ENCODE measurements around the gene ZNF92. TPM values are rescaled to one million over a fixed set of nuclear protein-coding genes. Genes with fewer than 3 reads are reported as not detected.
"Not testable (repeated sequence)": the region's sequence is repeated elsewhere in the genome, so short reads cannot be mapped to it uniquely, and the experiment has no call there.

The ZNF92 gene
- total RNA-seq, 1 donor from 2014 or later = 17.0 TPM

GRCh38 chr7:65387891-65388290, 14.2 kb downstream of the ZNF92 start:
- peaks cover 19% of the 10 kb centered on the region for H3K9me3 Mint-ChIP-seq
- intact Hi-C loops (cut with micrococcal nuclease) = no loop called here
- no peaks in the 10 kb centered on the region for H3K27me3 Mint-ChIP-seq (ENCODE audit: low read depth)
- H3K36me3 Mint-ChIP-seq (ENCODE audit: low read depth) = peaks cover 81% of the 10 kb centered on the region
- no peak overlapping the region for H3K4me3 Mint-ChIP-seq (ENCODE audit: low read depth)
- H3K4me1 Mint-ChIP-seq (ENCODE audit: low read depth) = peaks cover 3% of the 10 kb centered on the region
- no peak overlapping the region for H3K27ac Mint-ChIP-seq
- no peak for DNase-seq (ENCODE audit: low spot score)

- H3K27me3 Mint-ChIP-seq (ENCODE audit: low read depth) = no peaks in the 10 kb centered on the region
- peaks cover 34% of the 10 kb centered on the region for H3K9me3 Mint-ChIP-seq
- H3K4me1 Mint-ChIP-seq (ENCODE audit: low read depth) = no peaks in the 10 kb centered on the region
- H3K4me3 Mint-ChIP-seq (ENCODE audit: low read depth) = no peak overlapping the region
- no peak overlapping the region for H3K27ac Mint-ChIP-seq
- intact Hi-C loops (cut with micrococcal nuclease) = no loop called here
- H3K36me3 Mint-ChIP-seq (ENCODE audit: low read depth) = peaks cover 90% of the 10 kb centered on the region
- DNase-seq (ENCODE audit: low spot score) = no peak
Measured at GRCh38 chr7:65390588-65390987, 16.9 kb downstream of the ZNF92 start.

GRCh38 chr7:65397730-65398142, 24.1 kb downstream of the ZNF92 start:
- Mint-ChIP-seq H3K4me1 (ENCODE audit: low read depth) (no peaks in the 10 kb centered on the region), H3K27me3 (ENCODE audit: low read depth) (no peaks in the 10 kb centered on the region), H3K27ac (no peak overlapping the region), H3K9me3 (peaks cover 70% of the 10 kb centered on the region), H3K4me3 (ENCODE audit: low read depth) (no peak overlapping the region), H3K36me3 (ENCODE audit: low read depth) (peaks cover 81% of the 10 kb centered on the region)
- no peak for DNase-seq (ENCODE audit: low spot score)
- intact Hi-C loops (cut with micrococcal nuclease) = no loop called here

GRCh38 chr7:65398671-65399070, 25.0 kb downstream of the ZNF92 start:
- H3K4me1 Mint-ChIP-seq (ENCODE audit: low read depth); H3K27me3 Mint-ChIP-seq (ENCODE audit: low read depth); H3K27ac Mint-ChIP-seq; intact Hi-C loops (cut with micrococcal nuclease); H3K4me3 Mint-ChIP-seq (ENCODE audit: low read depth); DNase-seq (ENCODE audit: low spot score): not testable (repeated sequence)
- peaks cover 64% of the 10 kb centered on the region for H3K9me3 Mint-ChIP-seq
- peaks cover 74% of the 10 kb centered on the region for H3K36me3 Mint-ChIP-seq (ENCODE audit: low read depth)

DNA sequence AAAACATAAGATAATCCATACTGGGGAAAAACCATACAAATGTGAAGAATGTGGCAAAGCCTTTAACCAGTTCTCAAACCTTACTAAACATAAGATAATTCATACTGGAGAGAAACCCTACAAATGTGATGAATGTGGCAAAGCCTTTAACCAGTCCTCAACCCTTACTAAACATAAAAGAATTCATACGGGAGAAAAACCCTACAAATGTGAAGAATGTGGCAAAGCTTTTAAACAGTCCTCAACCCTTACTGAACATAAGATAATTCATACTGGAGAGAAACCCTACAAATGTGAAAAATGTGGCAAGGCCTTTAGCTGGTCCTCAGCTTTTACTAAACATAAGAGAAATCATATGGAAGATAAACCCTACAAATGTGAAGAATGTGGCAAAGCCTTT, 25.4 kb downstream of the ZNF92 start:
- intact Hi-C loops (cut with micrococcal nuclease); H3K27ac Mint-ChIP-seq: not testable (repeated sequence)
- peaks cover 64% of the 10 kb centered on the region for H3K9me3 Mint-ChIP-seq

GRCh38 chr7:65404020-65404419, 30.4 kb downstream of the ZNF92 start:
- no peak overlapping the region for H3K4me3 Mint-ChIP-seq (ENCODE audit: low read depth)
- no peak overlapping the region for H3K27ac Mint-ChIP-seq
- intact Hi-C loops (cut with micrococcal nuclease) = no loop called here
- peaks cover 26% of the 10 kb centered on the region for H3K36me3 Mint-ChIP-seq (ENCODE audit: low read depth)
- no peaks in the 10 kb centered on the region for H3K4me1 Mint-ChIP-seq (ENCODE audit: low read depth)
- DNase-seq (ENCODE audit: low spot score) = no peak
- H3K9me3 Mint-ChIP-seq = peaks cover 60% of the 10 kb centered on the region
- H3K27me3 Mint-ChIP-seq (ENCODE audit: low read depth) = no peaks in the 10 kb centered on the region

More for the DNA sequence above, 25.4 kb downstream of the ZNF92 start:
- H3K4me3 Mint-ChIP-seq (ENCODE audit: low read depth); DNase-seq (ENCODE audit: low spot score); H3K27me3 Mint-ChIP-seq (ENCODE audit: low read depth); H3K4me1 Mint-ChIP-seq (ENCODE audit: low read depth): not testable (repeated sequence)
- H3K36me3 Mint-ChIP-seq (ENCODE audit: low read depth) = peaks cover 73% of the 10 kb centered on the region

GRCh38 chr7:65406706-65407105, 33.1 kb downstream of the ZNF92 start:
- H3K36me3 Mint-ChIP-seq (ENCODE audit: low read depth); H3K4me3 Mint-ChIP-seq (ENCODE audit: low read depth); H3K27ac Mint-ChIP-seq; H3K4me1 Mint-ChIP-seq (ENCODE audit: low read depth); DNase-seq (ENCODE audit: low spot score); intact Hi-C loops (cut with micrococcal nuclease); H3K27me3 Mint-ChIP-seq (ENCODE audit: low read depth): not testable (repeated sequence)
- H3K9me3 Mint-ChIP-seq = peaks cover 42% of the 10 kb centered on the region

GRCh38 chr7:65409363-65409762, 35.7 kb downstream of the ZNF92 start:
- H3K27me3 Mint-ChIP-seq (ENCODE audit: low read depth) = no peaks in the 10 kb centered on the region
- H3K27ac Mint-ChIP-seq = no peak overlapping the region
- intact Hi-C loops (cut with micrococcal nuclease) = no loop called here
- no peaks in the 10 kb centered on the region for H3K4me1 Mint-ChIP-seq (ENCODE audit: low read depth)
- no peak overlapping the region for H3K4me3 Mint-ChIP-seq (ENCODE audit: low read depth)
- no peaks in the 10 kb centered on the region for H3K36me3 Mint-ChIP-seq (ENCODE audit: low read depth)
- peaks cover 35% of the 10 kb centered on the region for H3K9me3 Mint-ChIP-seq
- no peak for DNase-seq (ENCODE audit: low spot score)

DNA sequence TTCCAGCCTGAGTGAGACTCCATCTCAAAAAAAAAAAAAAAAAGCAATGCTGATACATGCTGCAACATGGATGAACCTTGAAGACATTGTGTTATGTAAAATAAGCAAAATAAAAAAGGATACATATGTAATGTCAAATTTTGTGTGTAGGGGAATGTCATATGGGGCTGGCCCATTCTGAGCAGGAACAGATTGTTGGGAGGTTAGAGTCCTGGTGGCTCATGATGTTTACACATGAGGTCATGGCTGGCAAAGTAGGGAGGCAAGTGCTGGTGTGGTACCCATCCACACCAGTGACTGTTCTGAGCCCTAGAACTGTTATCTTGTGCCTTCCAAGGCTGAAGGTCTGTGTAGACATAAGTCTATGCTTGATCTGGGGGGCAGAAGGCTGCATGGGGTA, 37.6 kb downstream of the ZNF92 start:
- intact Hi-C loops (cut with micrococcal nuclease) = no loop called here
- Mint-ChIP-seq H3K27ac (no peak overlapping the region), H3K9me3 (peaks cover 26% of the 10 kb centered on the region), H3K27me3 (ENCODE audit: low read depth) (no peaks in the 10 kb centered on the region), H3K4me3 (ENCODE audit: low read depth) (no peak overlapping the region), H3K4me1 (ENCODE audit: low read depth) (no peaks in the 10 kb centered on the region), H3K36me3 (ENCODE audit: low read depth) (no peaks in the 10 kb centered on the region)
- DNase-seq (ENCODE audit: low spot score) = no peak

- Mint-ChIP-seq H3K27ac (no peak overlapping the region), H3K27me3 (ENCODE audit: low read depth) (no peaks in the 10 kb centered on the region), H3K9me3 (peaks cover 45% of the 10 kb centered on the region), H3K36me3 (ENCODE audit: low read depth) (no peaks in the 10 kb centered on the region), H3K4me1 (ENCODE audit: low read depth) (no peaks in the 10 kb centered on the region), H3K4me3 (ENCODE audit: low read depth) (no peak overlapping the region)
- DNase-seq (ENCODE audit: low spot score) = no peak
- intact Hi-C loops (cut with micrococcal nuclease) = no loop called here
Measured at GRCh38 chr7:65422670-65423069, 49.0 kb downstream of the ZNF92 start.

DNA sequence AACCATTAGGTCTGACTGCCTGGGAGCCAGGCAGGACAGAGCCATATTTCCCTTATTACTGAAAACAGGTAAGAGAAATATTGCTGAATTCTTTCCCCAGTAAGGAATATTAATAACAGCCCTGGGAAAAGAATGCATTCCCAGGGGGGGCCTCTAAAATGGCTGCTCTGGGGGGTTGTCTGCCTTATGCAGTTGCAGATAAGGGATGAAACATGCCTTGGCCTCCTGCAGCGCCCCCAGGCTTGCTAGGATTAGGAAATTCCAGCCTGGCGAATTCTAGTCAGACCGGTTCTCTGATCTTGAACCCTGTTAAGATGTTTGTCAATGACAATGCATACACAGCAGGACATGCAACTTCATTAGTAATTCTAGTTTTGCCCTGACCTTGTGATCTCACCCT, 49.6 kb downstream of the ZNF92 start:
- intact Hi-C loops (cut with micrococcal nuclease) = not testable (repeated sequence)

DNA sequence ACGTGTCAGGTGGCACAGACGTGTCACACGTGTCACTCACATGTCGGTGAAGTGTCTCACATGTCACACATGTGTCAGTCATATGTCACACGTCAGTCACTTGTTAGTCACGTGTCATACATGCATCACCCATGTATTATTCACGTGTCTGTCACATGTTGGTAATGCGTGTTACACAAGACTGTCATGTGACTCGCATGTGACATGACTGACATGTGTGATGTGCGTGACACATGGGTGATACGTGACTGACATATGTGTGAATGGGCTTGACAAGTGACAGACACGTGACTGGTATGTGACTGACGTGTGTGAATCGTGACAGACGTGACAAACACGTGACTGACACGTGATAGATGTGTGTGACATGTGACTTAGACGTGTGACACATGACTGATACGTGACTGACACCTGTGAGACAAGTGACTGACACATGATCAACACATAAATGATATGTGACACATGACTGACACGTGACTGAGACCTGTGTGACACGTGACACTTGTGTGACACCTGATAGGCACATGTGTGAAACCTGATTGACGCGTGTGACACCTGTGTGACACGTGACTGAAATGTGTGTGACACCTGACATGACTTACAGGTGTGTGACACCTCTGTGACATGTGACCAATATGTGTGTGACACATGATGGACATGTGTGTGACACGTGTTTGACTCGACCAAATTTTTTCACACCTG, 56.1 kb downstream of the ZNF92 start:
- Mint-ChIP-seq H3K9me3 (peaks cover 52% of the 10 kb centered on the region), H3K4me3 (ENCODE audit: low read depth) (no peak overlapping the region), H3K4me1 (ENCODE audit: low read depth) (no peaks in the 10 kb centered on the region), H3K27me3 (ENCODE audit: low read depth) (no peaks in the 10 kb centered on the region), H3K36me3 (ENCODE audit: low read depth) (peaks cover 2% of the 10 kb centered on the region), H3K27ac (no peak overlapping the region)
- no peak for DNase-seq (ENCODE audit: low spot score)
- intact Hi-C loops (cut with micrococcal nuclease) = no loop called here

More for the DNA sequence above, 49.6 kb downstream of the ZNF92 start:
- not testable (repeated sequence) for DNase-seq (ENCODE audit: low spot score); H3K36me3 Mint-ChIP-seq (ENCODE audit: low read depth); H3K27me3 Mint-ChIP-seq (ENCODE audit: low read depth); H3K4me1 Mint-ChIP-seq (ENCODE audit: low read depth); H3K4me3 Mint-ChIP-seq (ENCODE audit: low read depth); H3K27ac Mint-ChIP-seq
- peaks cover 49% of the 10 kb centered on the region for H3K9me3 Mint-ChIP-seq

GRCh38 chr7:65430344-65431186, 56.9 kb downstream of the ZNF92 start:
- Mint-ChIP-seq H3K4me3 (ENCODE audit: low read depth) (no peak overlapping the region), H3K4me1 (ENCODE audit: low read depth) (no peaks in the 10 kb centered on the region), H3K27me3 (ENCODE audit: low read depth) (no peaks in the 10 kb centered on the region), H3K27ac (no peak overlapping the region), H3K9me3 (peaks cover 49% of the 10 kb centered on the region), H3K36me3 (ENCODE audit: low read depth) (peaks cover 2% of the 10 kb centered on the region)
- DNase-seq (ENCODE audit: low spot score) = no peak
- intact Hi-C loops (cut with micrococcal nuclease) = no loop called here
